ENCODE measurements around the gene MB. TPM values are rescaled to one million over a fixed set of nuclear protein-coding genes. Genes with fewer than 3 reads are reported as not detected.

The MB gene
- total RNA-seq, 1 experiment from 2014 or later = 0.77 TPM

- Histone ChIP-seq H3K36me3 (ENCODE audit: control insufficient read depth, insufficient read depth, low read length) (no peaks in the 10 kb centered on the region), H3K9me3 (no peaks in the 10 kb centered on the region), H3K4me3 (ENCODE audit: low read depth, low read length) (no peak overlapping the region), H3K4me1 (peaks cover 7% of the 10 kb centered on the region; the same call in 1 of the 2 replicates), H3K27me3 (replicated peaks; ENCODE audit: control insufficient read depth, insufficient read depth, low read length) (no peaks in the 10 kb centered on the region)
- no peak for TF ChIP-seq CTCF (IDR thresholded peaks at IDR 0.05; ENCODE audit: insufficient read depth in 1 of 2, low read depth in 1 of 2, low read length in 1 of 2, severe bottlenecking in 1 of 2, unreplicated experiment in 1 of 2)
- Mint-ChIP-seq H3K27ac (ENCODE audit: unreplicated experiment) (no peak overlapping the region), H3K9me3 (ENCODE audit: unreplicated experiment) (peaks cover 10% of the 10 kb centered on the region), H3K36me3 (ENCODE audit: insufficient read depth, unreplicated experiment) (peaks cover 4% of the 10 kb centered on the region), H3K27me3 (ENCODE audit: insufficient read depth, unreplicated experiment) (no peaks in the 10 kb centered on the region), H3K4me1 (ENCODE audit: low read depth, unreplicated experiment) (peaks cover 5% of the 10 kb centered on the region), H3K4me3 (ENCODE audit: unreplicated experiment) (no peak overlapping the region)
- DNase-seq = no peak
- ChIA-PET POLR2A (no interaction called here), CTCF (no interaction called here)
- intact Hi-C loops (cut with micrococcal nuclease; ENCODE audit: unreplicated experiment) = no loop called here
- BruUV-seq (replicated peaks) = no TSS peak
Measured at GRCh38 chr22:35634943-35635540, 17.9 kb upstream of the MB start.

- no peak for DNase-seq
- Mint-ChIP-seq H3K27me3 (ENCODE audit: insufficient read depth, unreplicated experiment) (no peaks in the 10 kb centered on the region), H3K4me3 (ENCODE audit: unreplicated experiment) (no peak overlapping the region), H3K27ac (ENCODE audit: unreplicated experiment) (no peak overlapping the region), H3K36me3 (ENCODE audit: insufficient read depth, unreplicated experiment) (peaks cover 4% of the 10 kb centered on the region), H3K4me1 (ENCODE audit: low read depth, unreplicated experiment) (peaks cover 12% of the 10 kb centered on the region), H3K9me3 (ENCODE audit: unreplicated experiment) (peaks cover 10% of the 10 kb centered on the region)
- Histone ChIP-seq H3K27me3 (replicated peaks; ENCODE audit: control insufficient read depth, insufficient read depth, low read length) (no peaks in the 10 kb centered on the region), H3K9me3 (no peaks in the 10 kb centered on the region), H3K36me3 (ENCODE audit: control insufficient read depth, insufficient read depth, low read length) (no peaks in the 10 kb centered on the region), H3K4me1 (0 out of 2 replicates have a peak, but pooled peaks cover 7% of the 10 kb centered on the region), H3K4me3 (ENCODE audit: low read depth, low read length) (no peak overlapping the region)
- CTCF ChIA-PET = no interaction called here
- intact Hi-C loops (cut with micrococcal nuclease; ENCODE audit: unreplicated experiment) = no loop called here
- no peak for TF ChIP-seq CTCF (IDR thresholded peaks at IDR 0.05; ENCODE audit: insufficient read depth in 1 of 2, low read depth in 1 of 2, low read length in 1 of 2, severe bottlenecking in 1 of 2, unreplicated experiment in 1 of 2)
- no TSS peak for BruUV-seq (replicated peaks)
- POLR2A ChIA-PET = no interaction called here
Measured at GRCh38 chr22:35634015-35634414, 16.9 kb upstream of the MB start.

- TF ChIP-seq CTCF (IDR thresholded peaks at IDR 0.05; ENCODE audit: insufficient read depth in 1 of 2, low read depth in 1 of 2, low read length in 1 of 2, severe bottlenecking in 1 of 2, unreplicated experiment in 1 of 2) = no peak
- CTCF ChIA-PET = no interaction called here
- Mint-ChIP-seq H3K27me3 (ENCODE audit: insufficient read depth, unreplicated experiment) (no peaks in the 10 kb centered on the region), H3K27ac (ENCODE audit: unreplicated experiment) (no peak overlapping the region), H3K4me3 (ENCODE audit: unreplicated experiment) (no peak overlapping the region), H3K9me3 (ENCODE audit: unreplicated experiment) (peaks cover 10% of the 10 kb centered on the region), H3K36me3 (ENCODE audit: insufficient read depth, unreplicated experiment) (peaks cover 4% of the 10 kb centered on the region), H3K4me1 (ENCODE audit: low read depth, unreplicated experiment) (peaks cover 12% of the 10 kb centered on the region)
- Histone ChIP-seq H3K9me3 (no peaks in the 10 kb centered on the region), H3K36me3 (ENCODE audit: control insufficient read depth, insufficient read depth, low read length) (no peaks in the 10 kb centered on the region), H3K4me3 (ENCODE audit: low read depth, low read length) (no peak overlapping the region), H3K27me3 (replicated peaks; ENCODE audit: control insufficient read depth, insufficient read depth, low read length) (no peaks in the 10 kb centered on the region), H3K4me1 (0 out of 2 replicates have a peak, but pooled peaks cover 7% of the 10 kb centered on the region)
- DNase-seq = no peak
- intact Hi-C loops (cut with micrococcal nuclease; ENCODE audit: unreplicated experiment) = no loop called here
- POLR2A ChIA-PET = no interaction called here
- no TSS peak for BruUV-seq (replicated peaks)
Measured at GRCh38 chr22:35633520-35633919, 16.4 kb upstream of the MB start.

Data from Caco-2 (cell line).